HFFc6 (cell line): Measurements from ENCODE around the gene DCUN1D1. TPM values are rescaled to one million over a fixed set of nuclear protein-coding genes. Genes with fewer than 3 reads are reported as not detected.
"Not testable (repeated sequence)": the region's sequence is repeated elsewhere in the genome, so short reads cannot be mapped to it uniquely, and the experiment has no call there.

Experiments
- DNase-seq: peaks from one replicate; pipeline ENCODE4 v3.0.0-alpha.2; 2018
- H3K27ac Mint-ChIP-seq: 2 replicates; pipeline ENCODE4 v1.8.0; 2020; ENCODE audit warnings: mild to moderate bottlenecking, mixed read lengths
- H3K27me3 Mint-ChIP-seq: 2 replicates; pipeline ENCODE4 v1.8.0; 2021; ENCODE audit warnings: mild to moderate bottlenecking, moderate library complexity, mixed read lengths; ENCODE audit not compliant: insufficient read depth
- H3K36me3 Mint-ChIP-seq: 2 replicates; pipeline ENCODE4 v1.8.0; 2021; ENCODE audit warnings: low read depth, mixed read lengths
- H3K4me1 Mint-ChIP-seq: 2 replicates; pipeline ENCODE4 v1.8.0; 2020; ENCODE audit warnings: low read depth, mixed read lengths
- H3K4me3 Mint-ChIP-seq: 2 replicates; pipeline ENCODE4 v1.8.0; 2020; ENCODE audit warnings: mild to moderate bottlenecking, moderate library complexity, mixed read lengths
- H3K9me3 Mint-ChIP-seq: 2 replicates; pipeline ENCODE4 v1.8.0; 2020; ENCODE audit warnings: mild to moderate bottlenecking, mixed read lengths
- total RNA-seq, 6 experiments: library from RNA; stranded (reverse); fragmentation: NEBNext Ultra II Directional; extraction: Animal tissue kit (Norgen Biotek cat#: 25700); gene quantifications; 2 replicates in 1 of 6; 3 replicates in 5 of 6; pipeline ENCODE4 v1.2.3, GENCODE V29; 2021
- TF ChIP-seq, protein P1 (sequence below): fragments of 200-600 bp; sonication (generic); IDR thresholded peaks from 2 replicates; pipeline ENCODE4 v1.5.0; 2021; ENCODE audit warnings: antibody characterized with exemption, mild to moderate bottlenecking

The DCUN1D1 gene
- total RNA-seq, 6 experiments from 2014 or later: 46.1 to 56.9 (median 52.2) TPM

DNA sequence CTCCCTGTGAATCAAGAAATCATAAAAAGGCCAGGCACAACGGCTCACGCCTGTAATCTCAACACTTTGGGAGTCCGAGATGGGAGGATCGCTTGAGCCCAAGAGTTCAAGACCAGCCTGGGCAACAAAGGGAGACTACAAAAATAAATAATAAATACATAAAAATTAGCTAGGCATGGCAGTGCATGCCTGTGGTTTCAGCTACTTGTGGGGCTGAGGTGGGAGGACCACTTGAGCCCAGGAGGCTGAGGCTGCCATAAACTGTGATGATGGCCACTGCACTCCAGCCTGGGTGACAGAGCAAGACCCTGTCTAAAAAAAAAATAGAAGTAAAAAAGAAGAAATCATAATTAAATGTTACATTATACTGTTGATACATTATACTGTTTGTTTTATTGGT lies 28.0 kb upstream of the DCUN1D1 start:
- TF ChIP-seq, protein P1, sequence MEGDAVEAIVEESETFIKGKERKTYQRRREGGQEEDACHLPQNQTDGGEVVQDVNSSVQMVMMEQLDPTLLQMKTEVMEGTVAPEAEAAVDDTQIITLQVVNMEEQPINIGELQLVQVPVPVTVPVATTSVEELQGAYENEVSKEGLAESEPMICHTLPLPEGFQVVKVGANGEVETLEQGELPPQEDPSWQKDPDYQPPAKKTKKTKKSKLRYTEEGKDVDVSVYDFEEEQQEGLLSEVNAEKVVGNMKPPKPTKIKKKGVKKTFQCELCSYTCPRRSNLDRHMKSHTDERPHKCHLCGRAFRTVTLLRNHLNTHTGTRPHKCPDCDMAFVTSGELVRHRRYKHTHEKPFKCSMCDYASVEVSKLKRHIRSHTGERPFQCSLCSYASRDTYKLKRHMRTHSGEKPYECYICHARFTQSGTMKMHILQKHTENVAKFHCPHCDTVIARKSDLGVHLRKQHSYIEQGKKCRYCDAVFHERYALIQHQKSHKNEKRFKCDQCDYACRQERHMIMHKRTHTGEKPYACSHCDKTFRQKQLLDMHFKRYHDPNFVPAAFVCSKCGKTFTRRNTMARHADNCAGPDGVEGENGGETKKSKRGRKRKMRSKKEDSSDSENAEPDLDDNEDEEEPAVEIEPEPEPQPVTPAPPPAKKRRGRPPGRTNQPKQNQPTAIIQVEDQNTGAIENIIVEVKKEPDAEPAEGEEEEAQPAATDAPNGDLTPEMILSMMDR: no peak
- H3K27ac Mint-ChIP-seq: no peak overlapping the region
- H3K36me3 Mint-ChIP-seq: no peaks in the 10 kb centered on the region
- H3K4me1 Mint-ChIP-seq: peaks cover 7% of the 10 kb centered on the region
- H3K4me3 Mint-ChIP-seq: no peak overlapping the region
- no peaks in the 10 kb centered on the region for H3K9me3 Mint-ChIP-seq
- no peak for DNase-seq
- peaks cover 3% of the 10 kb centered on the region; the same call in 1 of the 2 replicates for H3K27me3 Mint-ChIP-seq

DNA sequence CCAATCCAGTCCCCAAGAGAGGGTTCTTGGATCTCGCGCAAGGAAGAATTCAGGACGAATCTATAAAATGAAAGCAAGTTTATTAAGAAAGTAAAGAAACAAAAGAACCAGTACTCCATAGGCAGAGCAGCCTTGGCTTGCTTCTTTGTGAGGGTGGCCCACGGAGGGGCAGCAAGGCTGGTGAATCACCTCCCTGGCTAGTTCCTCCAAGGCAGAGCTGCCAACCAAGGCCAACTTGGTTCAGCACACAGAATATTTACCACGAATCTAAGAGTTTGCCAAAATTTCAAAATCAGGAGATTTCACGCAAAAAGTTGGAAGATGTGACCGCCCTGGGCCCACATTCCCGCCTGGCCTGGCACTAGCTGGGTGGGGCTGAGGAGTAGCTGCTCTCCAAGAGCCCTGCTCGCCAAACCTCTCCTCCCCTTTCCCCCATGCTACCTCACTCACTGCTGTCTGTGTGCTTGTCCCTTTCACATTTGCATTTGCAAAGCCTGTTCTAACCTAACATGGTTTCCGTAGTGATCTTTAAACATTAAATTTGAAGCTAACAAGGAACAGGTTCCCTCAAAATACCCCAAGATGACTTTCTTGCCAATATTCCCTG lies 26.2 kb upstream of the DCUN1D1 start:
- TF ChIP-seq, protein P1: no peak
- Mint-ChIP-seq H3K4me3 (no peak overlapping the region), H3K4me1 (peaks cover 7% of the 10 kb centered on the region), H3K9me3 (no peaks in the 10 kb centered on the region), H3K27ac (no peak overlapping the region), H3K27me3 (no peaks in the 10 kb centered on the region; the same call in 1 of the 2 replicates), H3K36me3 (no peaks in the 10 kb centered on the region)
- DNase-seq: no peak

DNA sequence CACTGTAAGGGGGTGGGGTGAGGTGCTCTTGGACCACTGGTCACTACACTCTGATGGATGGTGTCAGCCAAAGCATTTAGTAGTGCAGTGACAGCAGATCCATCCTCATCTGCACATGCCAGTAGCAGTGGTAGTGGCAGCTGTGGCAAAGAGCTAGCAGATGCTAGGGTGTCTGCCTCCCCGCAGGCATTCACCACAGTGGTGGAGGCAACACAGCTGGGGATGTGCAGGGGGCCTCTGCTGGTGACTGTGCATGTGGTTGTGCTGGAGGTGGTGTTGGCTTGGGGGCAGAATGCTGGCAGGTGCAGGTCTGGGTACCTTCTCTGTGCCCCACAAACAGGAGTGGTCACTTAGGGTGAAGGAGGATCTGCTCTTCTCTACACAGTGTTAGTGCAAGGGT lies 19.4 kb upstream of the DCUN1D1 start:
- H3K4me1 Mint-ChIP-seq: no peaks in the 10 kb centered on the region

DNA sequence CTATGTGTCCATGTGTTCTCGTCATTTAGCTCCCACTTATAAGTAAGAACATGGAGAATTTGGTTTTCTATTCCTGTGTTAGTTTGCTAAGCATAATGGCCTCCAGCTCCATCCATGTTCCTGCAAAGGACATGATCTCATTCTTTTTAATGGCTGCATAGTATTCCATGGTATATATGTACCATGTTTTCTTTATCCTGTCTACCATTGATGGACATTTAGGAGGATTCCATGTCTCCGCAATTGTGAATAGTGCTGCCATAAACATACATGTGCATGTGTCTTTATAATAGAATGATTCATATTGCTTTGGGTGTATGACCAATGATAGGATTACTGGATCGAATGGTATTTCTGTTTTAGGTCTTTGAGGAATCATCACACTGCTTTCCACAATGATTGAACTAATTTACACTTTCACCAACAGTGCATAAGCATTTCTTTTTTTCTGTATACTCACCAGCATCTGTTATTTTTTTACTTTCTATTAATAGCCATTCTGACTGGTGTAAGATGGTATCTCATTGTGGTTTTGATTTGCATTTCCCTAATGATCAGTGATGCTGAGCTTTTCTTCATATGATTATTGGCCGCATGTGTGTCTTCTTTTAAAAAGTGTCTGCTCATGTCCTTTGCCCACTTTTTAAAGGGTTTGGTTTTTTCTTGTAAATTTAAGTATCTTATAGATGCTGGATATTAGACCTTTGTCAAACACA lies 13.3 kb upstream of the DCUN1D1 start:
- H3K9me3 Mint-ChIP-seq, H3K27ac Mint-ChIP-seq, H3K36me3 Mint-ChIP-seq, H3K4me3 Mint-ChIP-seq, H3K27me3 Mint-ChIP-seq, DNase-seq, H3K4me1 Mint-ChIP-seq: not testable (repeated sequence)

More for the DNA sequence above, 19.4 kb upstream of the DCUN1D1 start:
- no peaks in the 10 kb centered on the region for H3K9me3 Mint-ChIP-seq
- peaks cover 2% of the 10 kb centered on the region for H3K27me3 Mint-ChIP-seq
- no peak overlapping the region for H3K4me3 Mint-ChIP-seq
- no peak for DNase-seq
- TF ChIP-seq, protein P1: no peak
- no peaks in the 10 kb centered on the region for H3K36me3 Mint-ChIP-seq
- no peak overlapping the region for H3K27ac Mint-ChIP-seq

DNA sequence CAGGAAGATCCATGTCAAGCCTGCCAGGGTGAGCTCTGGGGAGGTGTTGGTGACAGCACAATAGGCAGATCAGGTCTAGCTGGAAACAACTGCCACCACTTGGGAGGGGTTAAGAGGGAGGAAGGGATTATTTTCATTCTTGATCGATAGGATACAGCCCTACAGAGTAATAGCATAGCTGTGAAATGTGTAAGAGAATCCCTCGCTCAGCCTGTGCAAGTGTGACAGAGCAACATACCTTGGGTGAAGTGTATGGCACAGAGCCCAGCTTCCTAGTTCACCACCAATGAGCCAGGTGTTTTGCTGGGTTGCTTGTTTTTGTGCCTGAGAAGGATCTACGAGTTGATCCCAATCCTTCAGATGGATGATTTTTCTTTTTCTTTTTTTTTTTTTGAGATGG lies 9.2 kb upstream of the DCUN1D1 start:
- H3K27ac Mint-ChIP-seq: no peak overlapping the region
- no peaks in the 10 kb centered on the region for H3K4me1 Mint-ChIP-seq

DNA sequence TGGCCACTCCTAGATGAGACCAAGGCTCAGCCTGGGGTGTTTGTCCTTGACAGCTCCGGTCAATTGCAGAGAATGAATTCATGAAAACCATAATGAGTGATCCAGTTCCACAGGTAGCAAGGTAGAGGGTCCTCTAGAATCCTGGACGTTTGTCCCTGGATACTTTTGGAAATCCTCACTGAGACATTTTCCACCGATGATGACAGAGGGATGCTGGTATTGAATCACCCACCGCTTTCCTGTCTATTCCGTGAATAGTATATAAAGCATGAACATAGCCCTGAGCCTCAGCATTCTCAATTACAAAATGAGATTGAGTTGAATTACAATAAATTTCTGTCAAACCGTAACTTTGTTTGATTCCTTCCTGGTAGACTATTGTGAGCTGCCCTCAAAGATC lies 5.7 kb upstream of the DCUN1D1 start:
- H3K36me3 Mint-ChIP-seq: no peaks in the 10 kb centered on the region
- H3K4me3 Mint-ChIP-seq: no peak overlapping the region
- H3K27ac Mint-ChIP-seq: no peak overlapping the region
- no peaks in the 10 kb centered on the region for H3K9me3 Mint-ChIP-seq
- peaks cover 3% of the 10 kb centered on the region; the same call in 1 of the 2 replicates for H3K4me1 Mint-ChIP-seq
- TF ChIP-seq, protein P1: no peak
- no peak for DNase-seq
- no peaks in the 10 kb centered on the region for H3K27me3 Mint-ChIP-seq

More for the DNA sequence above, 9.2 kb upstream of the DCUN1D1 start:
- TF ChIP-seq, protein P1: no peak
- peaks cover 3% of the 10 kb centered on the region for H3K36me3 Mint-ChIP-seq
- H3K9me3 Mint-ChIP-seq: peaks cover 3% of the 10 kb centered on the region
- DNase-seq: no peak
- no peak overlapping the region for H3K4me3 Mint-ChIP-seq
- H3K27me3 Mint-ChIP-seq: no peaks in the 10 kb centered on the region
